NCI-H2171 (cell line): ENCODE results near the gene VSIG10L2.
"Not testable (repeated sequence)": the region's sequence is repeated elsewhere in the genome, so short reads cannot be mapped to it uniquely, and the experiment has no call there.

Experiments used
- DNase-seq: peaks from one replicate; lab custom pipeline; 2025; lab: John Stamatoyannopoulos, UW

Gene VSIG10L2

GRCh38 chr11:125967515-125967914 is 21.7 kb downstream of the VSIG10L2 start:
- DNase-seq = no peak

- no peak for DNase-seq
Measured at GRCh38 chr11:125968354-125968753, 22.5 kb downstream of the VSIG10L2 start.

- DNase-seq = no peak
Measured at GRCh38 chr11:125971618-125972017, 25.8 kb downstream of the VSIG10L2 start.

- no peak for DNase-seq
Measured at GRCh38 chr11:125974284-125974683, 28.4 kb downstream of the VSIG10L2 start.

GRCh38 chr11:125975634-125976033 is 29.8 kb downstream of the VSIG10L2 start:
- DNase-seq = no peak

GRCh38 chr11:125976156-125976555 is 30.3 kb downstream of the VSIG10L2 start:
- DNase-seq = no peak

GRCh38 chr11:125977333-125977732 is 31.5 kb downstream of the VSIG10L2 start:
- no peak for DNase-seq

GRCh38 chr11:125978181-125978716 is 32.4 kb downstream of the VSIG10L2 start:
- no peak for DNase-seq

GRCh38 chr11:125978778-125979407 is 33.0 kb downstream of the VSIG10L2 start:
- no peak for DNase-seq

GRCh38 chr11:125979511-125979910 is 33.7 kb downstream of the VSIG10L2 start:
- no peak for DNase-seq

- DNase-seq = no peak
Measured at GRCh38 chr11:125980436-125980835, 34.6 kb downstream of the VSIG10L2 start.

GRCh38 chr11:125982348-125982730 is 36.5 kb downstream of the VSIG10L2 start:
- no peak for DNase-seq

GRCh38 chr11:125985956-125986355 is 40.1 kb downstream of the VSIG10L2 start:
- DNase-seq = not testable (repeated sequence)

- no peak for DNase-seq
Measured at GRCh38 chr11:125987066-125987641, 41.3 kb downstream of the VSIG10L2 start.

GRCh38 chr11:125990244-125990643 is 44.4 kb downstream of the VSIG10L2 start:
- DNase-seq = no peak

- DNase-seq = no peak
Measured at GRCh38 chr11:125992893-125993292, 47.0 kb downstream of the VSIG10L2 start.

- DNase-seq = no peak
Measured at GRCh38 chr11:125994509-125994908, 48.7 kb downstream of the VSIG10L2 start.

GRCh38 chr11:125995313-125995712 is 49.5 kb downstream of the VSIG10L2 start:
- DNase-seq = no peak

GRCh38 chr11:125998267-125998666 is 52.4 kb downstream of the VSIG10L2 start:
- no peak for DNase-seq

GRCh38 chr11:125999234-125999880 is 53.5 kb downstream of the VSIG10L2 start:
- DNase-seq = no peak

GRCh38 chr11:126002181-126002580 is 56.3 kb downstream of the VSIG10L2 start:
- no peak for DNase-seq
